H9 (cell line): ENCODE data around the gene ZGLP1. TPM values are rescaled to one million over a fixed set of nuclear protein-coding genes. Genes with fewer than 3 reads are reported as not detected.

Source experiments
- DNase-seq: peaks from one replicate; pipeline ENCODE4 v3.0.0-alpha.2; 2017
- H2AFZ ChIP-seq: one replicate; pipeline ENCODE4 v1.6.1; 2013; ENCODE audit warnings: mild to moderate bottlenecking, low read length, control low read depth, moderate library complexity
- H2AK5ac ChIP-seq: 2 replicates; pipeline ENCODE4 v1.6.1; 2013; ENCODE audit warnings: low read length, control low read depth, mixed read lengths; ENCODE audit not compliant: insufficient read length
- H2BK120ac ChIP-seq: one replicate; pipeline ENCODE4 v1.6.1; 2013; ENCODE audit warnings: low read depth, mild to moderate bottlenecking, low read length, control low read depth, inconsistent platforms; ENCODE audit not compliant: poor library complexity, severe bottlenecking
- H2BK12ac ChIP-seq: 2 replicates; pipeline ENCODE4 v1.6.1; 2013; ENCODE audit warnings: low read length, control low read depth, mixed read lengths, low read depth; ENCODE audit not compliant: insufficient read length
- H2BK15ac ChIP-seq: 2 replicates; pipeline ENCODE4 v1.6.1; 2013; ENCODE audit warnings: low read depth, low read length, control low read depth
- H2BK20ac ChIP-seq: one replicate; pipeline ENCODE4 v1.6.1; 2013; ENCODE audit warnings: low read depth, mild to moderate bottlenecking, low read length, control low read depth, inconsistent platforms; ENCODE audit not compliant: poor library complexity, severe bottlenecking
- H2BK5ac ChIP-seq: 2 replicates; pipeline ENCODE4 v1.6.1; 2013; ENCODE audit warnings: low read length, control low read depth, mixed read lengths; ENCODE audit not compliant: insufficient read length
- H3K14ac ChIP-seq: 2 replicates; pipeline ENCODE4 v1.6.1; 2013; ENCODE audit warnings: low read length, control low read depth; ENCODE audit not compliant: insufficient read depth
- H3K18ac ChIP-seq: 2 replicates; pipeline ENCODE4 v1.6.1; 2013; ENCODE audit warnings: low read depth, mild to moderate bottlenecking, mixed read lengths, low read length, control low read depth; ENCODE audit not compliant: insufficient read length
- H3K23ac ChIP-seq: 2 replicates; pipeline ENCODE4 v1.6.1; 2013; ENCODE audit warnings: low read length, control low read depth, mixed read lengths, low read depth; ENCODE audit not compliant: insufficient read length
- H3K23me2 ChIP-seq: 2 replicates; pipeline ENCODE4 v1.6.1; 2013; ENCODE audit warnings: low read depth, mild to moderate bottlenecking, mixed read lengths, low read length, control low read depth; ENCODE audit not compliant: insufficient read length, poor library complexity, severe bottlenecking
- H3K27ac ChIP-seq: 2 replicates; pipeline ENCODE4 v1.5.1; 2013; ENCODE audit warnings: low read length, control low read depth, mixed read lengths, low read depth; ENCODE audit not compliant: insufficient read length
- H3K27me3 ChIP-seq: 2 replicates; pipeline ENCODE4 v1.6.1; 2013; ENCODE audit warnings: low read length, control low read depth, inconsistent platforms; ENCODE audit not compliant: insufficient read depth
- H3K4ac ChIP-seq: 2 replicates; pipeline ENCODE4 v1.6.1; 2013; ENCODE audit warnings: low read depth, mild to moderate bottlenecking, control low read depth, inconsistent platforms, low read length, moderate library complexity
- H3K4me1 ChIP-seq: 2 replicates; pipeline ENCODE4 v1.6.1; 2013; ENCODE audit warnings: low read length, control low read depth, inconsistent platforms; ENCODE audit not compliant: insufficient read depth
- H3K4me2 ChIP-seq: 2 replicates; pipeline ENCODE4 v1.6.1; 2013; ENCODE audit warnings: low read length, control low read depth, mixed read lengths; ENCODE audit not compliant: insufficient read length, insufficient read depth
- H3K56ac ChIP-seq: 2 replicates; pipeline ENCODE4 v1.6.1; 2013; ENCODE audit warnings: low read depth, mild to moderate bottlenecking, mixed read lengths, low read length, control low read depth; ENCODE audit not compliant: insufficient read length
- H3K79me1 ChIP-seq: 2 replicates; pipeline ENCODE4 v1.6.1; 2013; ENCODE audit warnings: low read depth, mild to moderate bottlenecking, moderate library complexity, low read length, control low read depth, inconsistent platforms; ENCODE audit not compliant: insufficient read depth, poor library complexity, severe bottlenecking
- H3K79me2 ChIP-seq: 2 replicates; pipeline ENCODE4 v1.6.1; 2013; ENCODE audit warnings: low read length, control low read depth, inconsistent platforms; ENCODE audit not compliant: insufficient read depth
- H3K9ac ChIP-seq: 2 replicates; pipeline ENCODE4 v1.6.1; 2013; ENCODE audit warnings: low read length, control low read depth, mixed read lengths; ENCODE audit not compliant: insufficient read length; ENCODE audit errors: extremely low read depth
- H3K9me3 ChIP-seq: one replicate; pipeline ENCODE4 v1.6.1; 2013; ENCODE audit warnings: low read depth, low read length, inconsistent platforms; ENCODE audit not compliant: control insufficient read depth
- H3T11ph ChIP-seq: one replicate; pipeline ENCODE4 v1.6.1; 2013; ENCODE audit warnings: mild to moderate bottlenecking, low read length, control low read depth, inconsistent platforms
- H4K20me1 ChIP-seq: one replicate; pipeline ENCODE4 v1.6.1; 2013; ENCODE audit not compliant: control insufficient read depth, insufficient read length, insufficient read depth
- H4K5ac ChIP-seq: 2 replicates; pipeline ENCODE4 v1.6.1; 2013; ENCODE audit warnings: low read depth, mild to moderate bottlenecking, mixed read lengths, low read length, control low read depth; ENCODE audit not compliant: insufficient read length
- H4K8ac ChIP-seq: replicated peaks from 2 replicates; pipeline ENCODE4 v1.6.1; 2013; ENCODE audit warnings: low read length, control low read depth, mixed read lengths, low read depth; ENCODE audit not compliant: insufficient read length
- H4K91ac ChIP-seq: 2 replicates; pipeline ENCODE4 v1.6.1; 2013; ENCODE audit warnings: low read depth, mild to moderate bottlenecking, moderate library complexity, mixed read lengths, low read length, control low read depth; ENCODE audit not compliant: insufficient read length
- H3K27ac Mint-ChIP-seq, 3 experiments: 2 replicates in 2 of 3; 3 replicates in 1 of 3; pipeline ENCODE4 v1.8.0; 2020 to 2021; ENCODE audit warnings: mixed read lengths in 3 of 3, mild to moderate bottlenecking in 1 of 3, moderate library complexity in 1 of 3
- H3K27me3 Mint-ChIP-seq: 2 replicates; pipeline ENCODE4 v1.8.0; 2021; ENCODE audit warnings: low read depth, mild to moderate bottlenecking, moderate library complexity, mixed read lengths
- H3K36me3 Mint-ChIP-seq, 3 experiments: 2 replicates in 2 of 3; 3 replicates in 1 of 3; pipeline ENCODE4 v1.8.0; 2020 to 2021; ENCODE audit warnings: low read depth in 3 of 3, mixed read lengths in 3 of 3; ENCODE audit not compliant: insufficient read depth in 1 of 3
- H3K4me1 Mint-ChIP-seq, 2 experiments: 2 replicates each; pipeline ENCODE4 v1.8.0; 2020; ENCODE audit warnings: mixed read lengths in 2 of 2
- H3K4me3 Mint-ChIP-seq, 2 experiments: 2 replicates in 1 of 2; 3 replicates in 1 of 2; pipeline ENCODE4 v1.8.0; 2020 to 2021; ENCODE audit warnings: mild to moderate bottlenecking in 2 of 2, mixed read lengths in 2 of 2, moderate library complexity in 1 of 2
- H3K9me3 Mint-ChIP-seq, 2 experiments: 2 replicates in 1 of 2; 3 replicates in 1 of 2; pipeline ENCODE4 v1.8.0; 2020; ENCODE audit warnings: mild to moderate bottlenecking in 2 of 2, mixed read lengths in 2 of 2, moderate library complexity in 1 of 2
- CTCF ChIP-seq: fragments of 200-600 bp; sonication (generic); conservative IDR thresholded peaks from 3 replicates; pipeline ENCODE4 v1.8.0; 2021; ENCODE audit warnings: antibody characterized with exemption, mild to moderate bottlenecking
- WGBS: extraction: QIAGEN DNeasy Blood & Tissue Kit; methylation state at CpG from one replicate; pipeline ENCODE4 v1.1.7; 2013; ENCODE audit warnings: missing lambda C conversion rate, low lambda C conversion rate, mixed read lengths; ENCODE audit not compliant: insufficient read length; ENCODE audit errors: extremely low coverage; 5-methylcytosine and 5-hydroxymethylcytosine counted together
- total RNA-seq: library from RNA; stranded (reverse); gene quantifications from 2 replicates; pipeline ENCODE4 v1.2.1, GENCODE V29; 2021

ZGLP1 gene
- total RNA-seq, 1 experiment from 2014 or later, result 6.9 TPM

DNA sequence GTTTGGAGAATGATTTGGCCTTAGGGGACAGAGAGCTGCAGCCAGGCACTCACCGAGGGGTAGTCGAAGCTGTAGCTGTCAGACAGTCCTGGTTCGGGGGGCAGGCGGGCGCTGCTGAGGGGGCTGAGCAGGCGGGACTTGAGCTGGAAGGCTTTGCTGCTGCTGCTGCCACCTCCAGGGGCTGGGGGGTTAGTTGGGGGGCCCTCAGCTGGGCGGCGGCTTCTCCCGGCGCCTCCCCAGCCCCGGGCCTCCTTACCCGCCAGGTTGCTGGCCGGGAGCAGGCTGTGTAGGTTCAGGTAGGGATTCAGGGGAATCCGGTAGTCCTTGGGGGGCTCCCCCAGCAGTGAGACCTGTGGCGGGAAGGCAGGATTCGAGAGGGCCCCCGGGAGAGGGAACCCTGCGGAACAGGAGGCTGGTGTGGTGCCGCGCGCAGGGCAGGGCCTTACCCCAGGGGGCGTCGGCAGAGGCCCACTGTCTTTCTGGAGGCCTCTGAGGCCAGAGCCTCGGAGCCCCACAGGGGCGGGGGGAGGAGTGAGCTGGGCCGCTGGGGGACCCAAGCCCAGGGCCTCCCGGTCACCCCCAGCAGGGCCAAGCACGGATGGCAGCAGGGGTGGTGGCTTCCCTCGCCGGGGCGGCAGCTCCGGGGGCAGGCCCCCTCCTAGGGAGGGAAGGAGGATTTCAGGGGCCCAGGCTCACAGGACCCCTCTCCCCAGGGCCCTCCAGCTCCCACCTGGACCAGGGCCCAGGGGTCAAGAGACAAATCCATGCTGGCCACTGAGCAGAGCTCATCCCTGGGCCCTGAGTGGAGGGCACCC is 11.2 kb upstream of the ZGLP1 start:
- Histone ChIP-seq H3K4ac (no peak overlapping the region), H3K4me1 (no peaks in the 10 kb centered on the region), H3K27me3 (no peaks in the 10 kb centered on the region), H3K23ac (no peak overlapping the region), H3K9me3 (no peaks in the 10 kb centered on the region), H3K79me2 (no peaks in the 10 kb centered on the region), H4K5ac (no peak overlapping the region), H2BK12ac (no peak overlapping the region), H4K91ac (no peak overlapping the region), H4K20me1 (no peaks in the 10 kb centered on the region), H2AFZ (no peak overlapping the region), H2BK15ac (no peak overlapping the region), H3K27ac (no peak overlapping the region), H3K18ac (no peak overlapping the region), H2BK20ac (no peak overlapping the region), H3T11ph (no peak overlapping the region), H2AK5ac (no peak overlapping the region), H3K14ac (no peak overlapping the region), H3K79me1 (no peaks in the 10 kb centered on the region), H2BK120ac (no peak overlapping the region), H4K8ac (no peak overlapping the region), H3K56ac (no peak overlapping the region), H2BK5ac (no peak overlapping the region), H3K9ac (no peak overlapping the region), H3K4me2 (no peak overlapping the region), H3K23me2 (no peaks in the 10 kb centered on the region)
- H3K9me3 Mint-ChIP-seq, result no peaks in the 10 kb centered on the region; a peak in 1 of 5 replicates
- H3K4me3 Mint-ChIP-seq, result no peak overlapping the region
- peaks cover 5 to 6% of the 10 kb centered on the region in 2 experiments for H3K4me1 Mint-ChIP-seq
- no peak for TF ChIP-seq CTCF
- peaks cover 25 to 70% (median 50%) of the 10 kb centered on the region in 3 experiments for H3K36me3 Mint-ChIP-seq
- no peak overlapping the region for H3K27ac Mint-ChIP-seq
- WGBS, result no CpG with 5 or more reads among the region's 32 CpGs
- no peak for DNase-seq
- peaks cover 1% of the 10 kb centered on the region for H3K27me3 Mint-ChIP-seq
